GM23338 (cell line): ENCODE results near the gene NDFIP1. TPM values are rescaled to one million over a fixed set of nuclear protein-coding genes. Genes with fewer than 3 reads are reported as not detected.

Experiments
- ATAC-seq: fragments of 200-7000 bp; cut with Tn5 transposase; 3 replicates; pipeline ENCODE4 v1.9.1; 2020
- DNase-seq: peaks from one replicate; pipeline ENCODE4 v3.0.0-alpha.2; 2015; ENCODE audit warnings: low spot score
- H2AFZ ChIP-seq: fragments of 200-600 bp; sonication (generic); 2 replicates; pipeline ENCODE4 v1.8.0; 2016; ENCODE audit warnings: antibody characterized with exemption, mild to moderate bottlenecking, moderate library complexity
- H3F3A ChIP-seq: fragments of 200-600 bp; sonication (generic); replicated peaks from 2 replicates; pipeline ENCODE4 v1.8.0; 2017; ENCODE audit warnings: antibody characterized with exemption, mixed run types, low read depth
- H3K27ac ChIP-seq: fragments of 200-600 bp; sonication (generic); 2 replicates; pipeline ENCODE4 v1.6.1; 2016; ENCODE audit warnings: low read depth
- H3K27me3 ChIP-seq: fragments of 200-600 bp; sonication (generic); 2 replicates; pipeline ENCODE4 v1.8.0; 2016; ENCODE audit warnings: mild to moderate bottlenecking, mixed run types, moderate library complexity; ENCODE audit not compliant: insufficient read depth
- H3K36me3 ChIP-seq: fragments of 200-600 bp; sonication (generic); 2 replicates; pipeline ENCODE4 v1.8.0; 2016; ENCODE audit warnings: mild to moderate bottlenecking; ENCODE audit not compliant: insufficient read depth
- H3K4me1 ChIP-seq: fragments of 200-600 bp; sonication (generic); 2 replicates; pipeline ENCODE4 v1.8.0; 2016; ENCODE audit warnings: mild to moderate bottlenecking, moderate library complexity; ENCODE audit not compliant: insufficient read depth
- H3K4me2 ChIP-seq: fragments of 200-600 bp; sonication (generic); 2 replicates; pipeline ENCODE4 v1.7.1; 2017; ENCODE audit warnings: mixed run types
- H3K4me3 ChIP-seq: fragments of 200-600 bp; sonication (generic); 2 replicates; pipeline ENCODE4 v1.6.1; 2016; ENCODE audit warnings: mixed run types
- H3K79me2 ChIP-seq: fragments of 200-600 bp; sonication (generic); replicated peaks from 2 replicates; pipeline ENCODE4 v1.8.0; 2017; ENCODE audit warnings: mild to moderate bottlenecking; ENCODE audit not compliant: insufficient read depth
- H3K9me2 ChIP-seq: fragments of 200-600 bp; sonication (generic); 2 replicates; pipeline ENCODE4 v1.8.0; 2017; ENCODE audit not compliant: insufficient read depth
- H4K20me1 ChIP-seq: fragments of 200-600 bp; sonication (generic); replicated peaks from 2 replicates; pipeline ENCODE4 v1.8.0; 2017; ENCODE audit warnings: mild to moderate bottlenecking; ENCODE audit not compliant: insufficient read depth
- H3K27ac Mint-ChIP-seq: 2 replicates; pipeline ENCODE4 v1.8.0; 2020; ENCODE audit warnings: inconsistent platforms, mild to moderate bottlenecking, moderate library complexity, mixed read lengths
- H3K27me3 Mint-ChIP-seq: 3 replicates; pipeline ENCODE4 v1.8.0; 2022; ENCODE audit warnings: low read depth, mild to moderate bottlenecking, moderate library complexity, mixed read lengths, inconsistent platforms; ENCODE audit not compliant: insufficient read depth, poor library complexity
- H3K36me3 Mint-ChIP-seq: 3 replicates; pipeline ENCODE4 v1.8.0; 2021; ENCODE audit warnings: low read depth, mild to moderate bottlenecking, inconsistent platforms, moderate library complexity, mixed read lengths
- H3K4me1 Mint-ChIP-seq: 3 replicates; pipeline ENCODE4 v1.8.0; 2020; ENCODE audit warnings: mild to moderate bottlenecking, inconsistent platforms, mixed read lengths
- H3K4me3 Mint-ChIP-seq: 3 replicates; pipeline ENCODE4 v1.8.0; 2021; ENCODE audit warnings: moderate library complexity, mild to moderate bottlenecking, inconsistent platforms, mixed read lengths
- H3K9me3 Mint-ChIP-seq: 3 replicates; pipeline ENCODE4 v1.8.0; 2020; ENCODE audit warnings: moderate library complexity, mild to moderate bottlenecking, inconsistent platforms, mixed read lengths
- NANOG ChIP-seq: IDR thresholded peaks from 2 replicates; pipeline ENCODE4 v1.6.1; 2016; ENCODE audit warnings: antibody characterized with exemption, borderline replicate concordance
- POLR2AphosphoS5 ChIP-seq: IDR thresholded peaks from 2 replicates; pipeline ENCODE4 v1.6.1; 2016; ENCODE audit warnings: antibody characterized with exemption, low read depth
- STAT1 ChIP-seq: IDR thresholded peaks from one replicate; pipeline ENCODE4 v1.6.1; 2016; ENCODE audit warnings: antibody characterized with exemption; ENCODE audit not compliant: unreplicated experiment
- ZNF114 ChIP-seq: fragments of 250-450 bp; sonication (Bioruptor Pico); IDR thresholded peaks from 2 replicates; pipeline ENCODE4 v1.5.0; 2020; ENCODE audit warnings: mild to moderate bottlenecking, moderate library complexity
- ZNF331 ChIP-seq: fragments of 250-450 bp; sonication (Bioruptor Pico); IDR thresholded peaks from 2 replicates; pipeline ENCODE4 v1.5.0; 2020; ENCODE audit warnings: low read depth, mild to moderate bottlenecking, moderate library complexity
- polyA plus RNA-seq: library from polyadenylated mRNA; unstranded; fragments of >200 nt; fragmentation: Nextera tagmentation; extraction: Ambion mirVana; gene quantifications from 2 replicates; pipeline ENCODE4 v1.2.1, GENCODE V29; 2016
- total RNA-seq: library from RNA; depleted of rRNA; stranded (reverse); fragments of >200 nt; shearing (Covaris generic); gene quantifications from 2 replicates; pipeline ENCODE4 v1.2.3, GENCODE V29; 2014
- TF ChIP-seq, protein P1 (sequence below): fragments of 250-450 bp; sonication (Bioruptor Pico); IDR thresholded peaks from 2 replicates; pipeline ENCODE4 v1.5.0; 2020; ENCODE audit warnings: mild to moderate bottlenecking, moderate library complexity
- TF ChIP-seq, protein P2 (sequence below): IDR thresholded peaks from 2 replicates; pipeline ENCODE4 v1.6.1; 2016; ENCODE audit warnings: antibody characterized with exemption

Gene NDFIP1
- total and polyA plus RNA-seq, 2 experiments from 2014 or later: 24.3 to 45.0 TPM

DNA sequence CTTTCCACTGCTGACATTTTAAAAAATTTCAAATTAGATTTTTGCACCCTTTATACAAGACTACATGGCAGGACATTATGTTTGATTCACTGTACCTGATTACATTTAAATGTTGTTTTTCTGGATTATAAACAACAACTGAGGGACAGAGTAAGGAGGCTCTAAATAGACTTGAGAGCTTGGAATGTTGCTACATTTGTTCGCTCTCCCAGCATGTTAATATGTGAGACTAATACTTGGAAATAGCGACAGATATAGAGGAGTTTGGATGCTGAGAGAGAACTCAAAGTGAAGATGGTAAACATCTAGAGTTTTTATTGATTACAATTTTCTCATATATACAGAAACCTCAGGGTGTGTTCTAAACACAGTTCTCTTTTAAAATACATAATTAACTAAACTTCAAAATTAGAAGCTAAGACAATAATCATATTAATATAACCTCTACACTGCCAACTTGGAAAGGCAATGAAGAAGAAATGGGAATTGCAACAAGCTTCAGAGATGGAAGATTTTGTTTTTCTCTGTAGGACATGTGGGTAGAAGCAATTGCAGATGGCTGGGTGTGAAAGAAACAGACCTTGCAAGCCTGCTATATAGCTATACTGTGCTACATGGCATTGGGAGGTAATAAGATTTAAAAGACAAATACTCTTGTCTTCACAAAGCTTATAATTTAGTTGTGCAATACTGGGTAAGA, 1.4 kb upstream of the NDFIP1 start (continued):
- TF ChIP-seq, protein P1, sequence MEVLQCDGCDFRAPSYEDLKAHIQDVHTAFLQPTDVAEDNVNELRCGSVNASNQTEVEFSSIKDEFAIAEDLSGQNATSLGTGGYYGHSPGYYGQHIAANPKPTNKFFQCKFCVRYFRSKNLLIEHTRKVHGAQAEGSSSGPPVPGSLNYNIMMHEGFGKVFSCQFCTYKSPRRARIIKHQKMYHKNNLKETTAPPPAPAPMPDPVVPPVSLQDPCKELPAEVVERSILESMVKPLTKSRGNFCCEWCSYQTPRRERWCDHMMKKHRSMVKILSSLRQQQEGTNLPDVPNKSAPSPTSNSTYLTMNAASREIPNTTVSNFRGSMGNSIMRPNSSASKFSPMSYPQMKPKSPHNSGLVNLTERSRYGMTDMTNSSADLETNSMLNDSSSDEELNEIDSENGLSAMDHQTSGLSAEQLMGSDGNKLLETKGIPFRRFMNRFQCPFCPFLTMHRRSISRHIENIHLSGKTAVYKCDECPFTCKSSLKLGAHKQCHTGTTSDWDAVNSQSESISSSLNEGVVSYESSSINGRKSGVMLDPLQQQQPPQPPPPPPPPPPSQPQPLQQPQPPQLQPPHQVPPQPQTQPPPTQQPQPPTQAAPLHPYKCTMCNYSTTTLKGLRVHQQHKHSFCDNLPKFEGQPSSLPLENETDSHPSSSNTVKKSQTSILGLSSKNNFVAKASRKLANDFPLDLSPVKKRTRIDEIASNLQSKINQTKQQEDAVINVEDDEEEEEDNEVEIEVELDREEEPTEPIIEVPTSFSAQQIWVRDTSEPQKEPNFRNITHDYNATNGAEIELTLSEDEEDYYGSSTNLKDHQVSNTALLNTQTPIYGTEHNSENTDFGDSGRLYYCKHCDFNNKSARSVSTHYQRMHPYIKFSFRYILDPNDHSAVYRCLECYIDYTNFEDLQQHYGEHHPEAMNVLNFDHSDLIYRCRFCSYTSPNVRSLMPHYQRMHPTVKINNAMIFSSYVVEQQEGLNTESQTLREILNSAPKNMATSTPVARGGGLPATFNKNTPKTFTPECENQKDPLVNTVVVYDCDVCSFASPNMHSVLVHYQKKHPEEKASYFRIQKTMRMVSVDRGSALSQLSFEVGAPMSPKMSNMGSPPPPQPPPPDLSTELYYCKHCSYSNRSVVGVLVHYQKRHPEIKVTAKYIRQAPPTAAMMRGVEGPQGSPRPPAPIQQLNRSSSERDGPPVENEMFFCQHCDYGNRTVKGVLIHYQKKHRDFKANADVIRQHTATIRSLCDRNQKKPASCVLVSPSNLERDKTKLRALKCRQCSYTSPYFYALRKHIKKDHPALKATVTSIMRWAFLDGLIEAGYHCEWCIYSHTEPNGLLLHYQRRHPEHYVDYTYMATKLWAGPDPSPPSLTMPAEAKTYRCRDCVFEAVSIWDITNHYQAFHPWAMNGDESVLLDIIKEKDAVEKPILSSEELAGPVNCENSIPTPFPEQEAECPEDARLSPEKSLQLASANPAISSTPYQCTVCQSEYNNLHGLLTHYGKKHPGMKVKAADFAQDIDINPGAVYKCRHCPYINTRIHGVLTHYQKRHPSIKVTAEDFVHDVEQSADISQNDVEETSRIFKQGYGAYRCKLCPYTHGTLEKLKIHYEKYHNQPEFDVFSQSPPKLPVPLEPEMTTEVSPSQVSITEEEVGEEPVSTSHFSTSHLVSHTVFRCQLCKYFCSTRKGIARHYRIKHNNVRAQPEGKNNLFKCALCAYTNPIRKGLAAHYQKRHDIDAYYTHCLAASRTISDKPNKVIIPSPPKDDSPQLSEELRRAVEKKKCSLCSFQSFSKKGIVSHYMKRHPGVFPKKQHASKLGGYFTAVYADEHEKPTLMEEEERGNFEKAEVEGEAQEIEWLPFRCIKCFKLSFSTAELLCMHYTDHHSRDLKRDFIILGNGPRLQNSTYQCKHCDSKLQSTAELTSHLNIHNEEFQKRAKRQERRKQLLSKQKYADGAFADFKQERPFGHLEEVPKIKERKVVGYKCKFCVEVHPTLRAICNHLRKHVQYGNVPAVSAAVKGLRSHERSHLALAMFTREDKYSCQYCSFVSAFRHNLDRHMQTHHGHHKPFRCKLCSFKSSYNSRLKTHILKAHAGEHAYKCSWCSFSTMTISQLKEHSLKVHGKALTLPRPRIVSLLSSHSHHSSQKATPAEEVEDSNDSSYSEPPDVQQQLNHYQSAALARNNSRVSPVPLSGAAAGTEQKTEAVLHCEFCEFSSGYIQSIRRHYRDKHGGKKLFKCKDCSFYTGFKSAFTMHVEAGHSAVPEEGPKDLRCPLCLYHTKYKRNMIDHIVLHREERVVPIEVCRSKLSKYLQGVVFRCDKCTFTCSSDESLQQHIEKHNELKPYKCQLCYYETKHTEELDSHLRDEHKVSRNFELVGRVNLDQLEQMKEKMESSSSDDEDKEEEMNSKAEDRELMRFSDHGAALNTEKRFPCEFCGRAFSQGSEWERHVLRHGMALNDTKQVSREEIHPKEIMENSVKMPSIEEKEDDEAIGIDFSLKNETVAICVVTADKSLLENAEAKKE (CRISPR knock-in tag): no peak
- TF ChIP-seq, protein P2, sequence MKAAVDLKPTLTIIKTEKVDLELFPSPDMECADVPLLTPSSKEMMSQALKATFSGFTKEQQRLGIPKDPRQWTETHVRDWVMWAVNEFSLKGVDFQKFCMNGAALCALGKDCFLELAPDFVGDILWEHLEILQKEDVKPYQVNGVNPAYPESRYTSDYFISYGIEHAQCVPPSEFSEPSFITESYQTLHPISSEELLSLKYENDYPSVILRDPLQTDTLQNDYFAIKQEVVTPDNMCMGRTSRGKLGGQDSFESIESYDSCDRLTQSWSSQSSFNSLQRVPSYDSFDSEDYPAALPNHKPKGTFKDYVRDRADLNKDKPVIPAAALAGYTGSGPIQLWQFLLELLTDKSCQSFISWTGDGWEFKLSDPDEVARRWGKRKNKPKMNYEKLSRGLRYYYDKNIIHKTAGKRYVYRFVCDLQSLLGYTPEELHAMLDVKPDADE: no peak
- no peak for TF ChIP-seq STAT1
- TF ChIP-seq NANOG: no peak
- no peak for TF ChIP-seq ZNF114 (CRISPR knock-in tag)

DNA sequence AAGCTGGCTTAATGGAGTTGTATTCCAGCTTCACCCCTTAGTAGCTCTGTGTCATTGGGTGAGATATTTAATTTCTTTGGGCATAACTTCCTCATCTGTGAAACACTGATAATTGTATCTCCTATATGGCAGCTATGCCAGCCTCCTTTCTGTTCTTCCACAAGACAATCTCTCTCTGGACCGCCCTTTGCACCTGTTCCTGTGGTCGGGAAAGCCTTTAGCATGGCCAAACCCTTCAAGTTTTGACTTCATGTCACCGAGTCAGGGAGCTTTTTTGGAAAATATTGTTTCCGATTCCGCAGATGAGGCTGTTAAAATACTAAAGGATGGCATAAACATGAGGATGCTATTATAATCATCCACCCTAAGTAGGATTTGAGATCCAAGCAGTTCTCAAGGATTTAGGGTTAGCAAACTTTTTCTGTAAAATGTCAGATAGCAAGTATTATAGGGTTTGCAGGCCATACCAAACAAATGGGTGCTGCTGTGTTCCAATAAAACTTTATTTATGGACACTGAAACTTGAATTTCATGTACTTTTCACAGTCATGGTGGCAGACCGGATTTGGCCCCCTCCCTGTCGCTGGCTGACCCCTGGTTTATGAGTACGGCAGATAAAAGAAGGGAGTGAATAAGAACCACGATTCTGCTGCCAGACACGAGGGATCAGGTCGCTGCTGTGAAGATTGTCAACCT, 695 bp upstream of the NDFIP1 start:
- Histone ChIP-seq H3K27me3 (peaks cover 34% of the 10 kb centered on the region), H2AFZ (peak overlapping the region; percentile 99), H3K36me3 (no peaks in the 10 kb centered on the region), H3K4me3 (peak overlapping the region; percentile 73), H3K4me2 (peak overlapping the region; percentile 91), H3K79me2 (peaks cover 39% of the 10 kb centered on the region), H3K27ac (no peak overlapping the region), H3K9me2 (no peaks in the 10 kb centered on the region), H4K20me1 (peaks cover 21% of the 10 kb centered on the region), H3K4me1 (peaks cover 19% of the 10 kb centered on the region), H3F3A (peaks cover 13% of the 10 kb centered on the region)
- peaks cover 9% of the 10 kb centered on the region for H3K27me3 Mint-ChIP-seq
- no peaks in the 10 kb centered on the region for H3K9me3 Mint-ChIP-seq
- peak overlapping the region; percentile 79 for H3K4me3 Mint-ChIP-seq
- ATAC-seq (no peak), DNase-seq (no peak)
- peaks cover 7% of the 10 kb centered on the region; the same call in 2 of the 3 replicates for H3K36me3 Mint-ChIP-seq
- peaks cover 20% of the 10 kb centered on the region for H3K4me1 Mint-ChIP-seq
- no peak overlapping the region; the same call in 1 of the 2 replicates for H3K27ac Mint-ChIP-seq
- TF ChIP-seq ZNF331 (CRISPR knock-in tag): no peak
- no peak for TF ChIP-seq POLR2AphosphoS5
- TF ChIP-seq, protein P1 (CRISPR knock-in tag): no peak
